ENCODE measurements around the gene NRL. TPM values are rescaled to one million over a fixed set of nuclear protein-coding genes. Genes with fewer than 3 reads are reported as not detected.

Gene NRL
- total RNA-seq, 1 donor from 2014 or later: 3.6 TPM

GRCh38 chr14:24139272-24139934 is 24.7 kb upstream of the NRL start:
- Histone ChIP-seq H3K36me3 (ENCODE audit: control insufficient read depth, insufficient read depth, low read length) (peaks cover 2% of the 10 kb centered on the region), H3K4me3 (ENCODE audit: low read depth, low read length) (no peak overlapping the region)
- no peak for TF ChIP-seq CTCF (IDR thresholded peaks at IDR 0.05; ENCODE audit: insufficient read depth, low read length, poor library complexity, severe bottlenecking)

GRCh38 chr14:24138396-24139271 is 23.9 kb upstream of the NRL start:
- peaks cover 2% of the 10 kb centered on the region for H3K36me3 ChIP-seq (ENCODE audit: control insufficient read depth, insufficient read depth, low read length)
- H3K27me3 ChIP-seq (ENCODE audit: control insufficient read depth, insufficient read depth, low read length): no peaks in the 10 kb centered on the region
- H3K4me3 ChIP-seq (ENCODE audit: low read depth, low read length): no peak overlapping the region
- DNase-seq (ENCODE audit: low read depth): no peak
- no peak for TF ChIP-seq CTCF (IDR thresholded peaks at IDR 0.05; ENCODE audit: insufficient read depth, low read length, poor library complexity, severe bottlenecking)

More at GRCh38 chr14:24139272-24139934, 24.7 kb upstream of the NRL start:
- H3K27me3 ChIP-seq (ENCODE audit: control insufficient read depth, insufficient read depth, low read length): no peaks in the 10 kb centered on the region
- no peak for DNase-seq (ENCODE audit: low read depth)

- Histone ChIP-seq H3K27me3 (ENCODE audit: control insufficient read depth, insufficient read depth, low read length) (no peaks in the 10 kb centered on the region), H3K4me3 (ENCODE audit: low read depth, low read length) (no peak overlapping the region), H3K36me3 (ENCODE audit: control insufficient read depth, insufficient read depth, low read length) (peaks cover 2% of the 10 kb centered on the region)
- no peak for TF ChIP-seq CTCF (IDR thresholded peaks at IDR 0.05; ENCODE audit: insufficient read depth, low read length, poor library complexity, severe bottlenecking)
- DNase-seq (ENCODE audit: low read depth): no peak
Measured at GRCh38 chr14:24137529-24138395, 23.0 kb upstream of the NRL start.

- Histone ChIP-seq H3K4me3 (ENCODE audit: low read depth, low read length) (peak overlapping the region; percentile 88), H3K36me3 (ENCODE audit: control insufficient read depth, insufficient read depth, low read length) (peaks cover 2% of the 10 kb centered on the region), H3K27me3 (ENCODE audit: control insufficient read depth, insufficient read depth, low read length) (no peaks in the 10 kb centered on the region)
- TF ChIP-seq CTCF (IDR thresholded peaks at IDR 0.05; ENCODE audit: insufficient read depth, low read length, poor library complexity, severe bottlenecking): no peak
- no peak for DNase-seq (ENCODE audit: low read depth)
Measured at GRCh38 chr14:24136684-24137528, 22.2 kb upstream of the NRL start.

All from kidney epithelial cell (primary cell).